Activated CD4-positive, alpha-beta T cell treated with anti-CD3 and anti-CD28 coated beads for 36 hours (primary cell): Measurements from ENCODE around the gene MACROD2. TPM values are rescaled to one million over a fixed set of nuclear protein-coding genes. Genes with fewer than 3 reads are reported as not detected.

Experiments
- ATAC-seq: fragments of 200-7000 bp; cut with Tn5 transposase; one replicate; pipeline ENCODE4 v1.10.0; 2021; ENCODE audit warnings: mild to moderate bottlenecking, moderate library complexity
- CTCF ChIA-PET: fragments of 350-600 bp; sonication (Branson Sonifier 250); formaldehyde crosslinking; loops from one replicate; lab custom pipeline; 2021; ENCODE audit warnings: antibody characterized with exemption; lab: Charles Lee
- POLR2A ChIA-PET: fragments of 350-600 bp; sonication (Branson Sonifier 250); formaldehyde crosslinking; loops from one replicate; lab custom pipeline; 2021; ENCODE audit warnings: antibody characterized with exemption, inconsistent platforms; lab: Charles Lee
- DNase-seq: peaks from one replicate; pipeline ENCODE4 v3.0.0-alpha.2; 2020
- H3K27ac Mint-ChIP-seq: one replicate; pipeline ENCODE4 v1.8.0; 2021; ENCODE audit warnings: mixed read lengths
- H3K27me3 Mint-ChIP-seq: one replicate; pipeline ENCODE4 v1.8.0; 2021; ENCODE audit warnings: mixed read lengths
- H3K36me3 Mint-ChIP-seq: one replicate; pipeline ENCODE4 v1.8.0; 2021; ENCODE audit warnings: low read depth, mixed read lengths
- H3K4me1 Mint-ChIP-seq: one replicate; pipeline ENCODE4 v1.8.0; 2021; ENCODE audit warnings: mixed read lengths
- H3K4me3 Mint-ChIP-seq: one replicate; pipeline ENCODE4 v1.8.0; 2021; ENCODE audit warnings: mild to moderate bottlenecking, moderate library complexity, mixed read lengths
- H3K9me3 Mint-ChIP-seq: one replicate; pipeline ENCODE4 v1.8.0; 2021; ENCODE audit warnings: low read depth, mixed read lengths
- intact Hi-C, 2 experiments: fragments of 100-400 bp; cut with DNase I in 1 of 2; cut with micrococcal nuclease in 1 of 2; formaldehyde crosslinking; loops; one replicate each; pipeline versions ENCODE4 v1.14.2 to v1.15.1; 2022 to 2024; cut with DNase I, micrococcal nuclease
- total RNA-seq, 2 experiments: library from RNA; stranded (reverse); gene quantifications; one replicate each; pipeline ENCODE4 v1.2.3, GENCODE V29; 2021

MACROD2 gene
- total RNA-seq, 2 experiments from 2014 or later: not detected

- no peak overlapping the region for H3K4me3 Mint-ChIP-seq
- no peaks in the 10 kb centered on the region for H3K36me3 Mint-ChIP-seq
- CTCF ChIA-PET: no interaction called here
- POLR2A ChIA-PET: no interaction called here
- H3K27ac Mint-ChIP-seq: no peak overlapping the region
- no peaks in the 10 kb centered on the region for H3K27me3 Mint-ChIP-seq
- H3K9me3 Mint-ChIP-seq: peaks cover 12% of the 10 kb centered on the region
- no peak for DNase-seq
- H3K4me1 Mint-ChIP-seq: no peaks in the 10 kb centered on the region
- intact Hi-C loops: no loop called here
- no peak for ATAC-seq
These were observed 647.8 kb downstream of the MACROD2 start for GRCh38 chr20:14643146-14643545.

GRCh38 chr20:14643556-14643955, 648.2 kb downstream of the MACROD2 start:
- Mint-ChIP-seq H3K36me3 (no peaks in the 10 kb centered on the region), H3K9me3 (peaks cover 12% of the 10 kb centered on the region), H3K4me3 (no peak overlapping the region), H3K27me3 (no peaks in the 10 kb centered on the region), H3K4me1 (no peaks in the 10 kb centered on the region), H3K27ac (no peak overlapping the region)
- DNase-seq (no peak), ATAC-seq (no peak)
- intact Hi-C loops: no loop called here
- ChIA-PET POLR2A (no interaction called here), CTCF (no interaction called here)

GRCh38 chr20:14644306-14645097, 649.2 kb downstream of the MACROD2 start:
- no peak overlapping the region for H3K4me3 Mint-ChIP-seq
- intact Hi-C loops: no loop called here

GRCh38 chr20:14647016-14647415, 651.7 kb downstream of the MACROD2 start:
- H3K27me3 Mint-ChIP-seq: no peaks in the 10 kb centered on the region
- peaks cover 8% of the 10 kb centered on the region for H3K9me3 Mint-ChIP-seq
- H3K4me1 Mint-ChIP-seq: no peaks in the 10 kb centered on the region
- POLR2A ChIA-PET: interaction anchor here (0.8 kb wide), 1 partner anchor 25 kb away, joined by 3 read pairs; no protein-coding TSS in a partner anchor
- H3K4me3 Mint-ChIP-seq: no peak overlapping the region
- intact Hi-C loops: no loop called here
- DNase-seq (no peak), ATAC-seq (no peak)
- no peaks in the 10 kb centered on the region for H3K36me3 Mint-ChIP-seq
- H3K27ac Mint-ChIP-seq: no peak overlapping the region
- CTCF ChIA-PET: no interaction called here

More at GRCh38 chr20:14644306-14645097, 649.2 kb downstream of the MACROD2 start:
- ATAC-seq: no peak
- no peak for DNase-seq
- Mint-ChIP-seq H3K4me1 (no peaks in the 10 kb centered on the region), H3K36me3 (no peaks in the 10 kb centered on the region), H3K27me3 (no peaks in the 10 kb centered on the region), H3K27ac (no peak overlapping the region), H3K9me3 (peaks cover 12% of the 10 kb centered on the region)
- ChIA-PET POLR2A (interaction anchor here (0.7 kb wide), 1 partner anchor 18 kb away, joined by 3 read pairs; no protein-coding TSS in a partner anchor), CTCF (no interaction called here)

- no peaks in the 10 kb centered on the region for H3K36me3 Mint-ChIP-seq
- DNase-seq (no peak), ATAC-seq (no peak)
- no peaks in the 10 kb centered on the region for H3K4me1 Mint-ChIP-seq
- no peak overlapping the region for H3K4me3 Mint-ChIP-seq
- intact Hi-C loops: no loop called here
- H3K9me3 Mint-ChIP-seq: peaks cover 7% of the 10 kb centered on the region
- no peaks in the 10 kb centered on the region for H3K27me3 Mint-ChIP-seq
- H3K27ac Mint-ChIP-seq: no peak overlapping the region
- POLR2A ChIA-PET: no interaction called here
- CTCF ChIA-PET: interaction anchor here (1.1 kb wide), 1 partner anchor 120 kb away, joined by 3 read pairs; no protein-coding TSS in a partner anchor
These were observed 654.3 kb downstream of the MACROD2 start for GRCh38 chr20:14649662-14650061.

- Mint-ChIP-seq H3K27me3 (no peaks in the 10 kb centered on the region), H3K27ac (no peak overlapping the region), H3K4me3 (no peak overlapping the region), H3K4me1 (no peaks in the 10 kb centered on the region), H3K36me3 (no peaks in the 10 kb centered on the region), H3K9me3 (peaks cover 2% of the 10 kb centered on the region)
- POLR2A ChIA-PET: no interaction called here
- CTCF ChIA-PET: interaction anchor here (0.5 kb wide), 1 partner anchor 605 kb away, joined by 3 read pairs; no protein-coding TSS in a partner anchor
- DNase-seq: no peak
- no peak for ATAC-seq
- intact Hi-C loops: no loop called here
These were observed 662.1 kb downstream of the MACROD2 start for GRCh38 chr20:14657266-14658005.

- intact Hi-C loops: no loop called here
- CTCF ChIA-PET: no interaction called here
These were observed 668.8 kb downstream of the MACROD2 start for GRCh38 chr20:14664101-14664500.

GRCh38 chr20:14666696-14667095, 671.4 kb downstream of the MACROD2 start:
- intact Hi-C loops: no loop called here
- Mint-ChIP-seq H3K4me3 (no peak overlapping the region), H3K9me3 (peaks cover 3% of the 10 kb centered on the region), H3K4me1 (no peaks in the 10 kb centered on the region), H3K27ac (no peak overlapping the region), H3K27me3 (no peaks in the 10 kb centered on the region), H3K36me3 (no peaks in the 10 kb centered on the region)
- DNase-seq: no peak
- CTCF ChIA-PET: no interaction called here
- no peak for ATAC-seq
- POLR2A ChIA-PET: no interaction called here

More at GRCh38 chr20:14664101-14664500, 668.8 kb downstream of the MACROD2 start:
- no peak overlapping the region for H3K27ac Mint-ChIP-seq
- H3K4me3 Mint-ChIP-seq: no peak overlapping the region
- no peaks in the 10 kb centered on the region for H3K4me1 Mint-ChIP-seq
- H3K27me3 Mint-ChIP-seq: no peaks in the 10 kb centered on the region
- POLR2A ChIA-PET: no interaction called here
- H3K9me3 Mint-ChIP-seq: peaks cover 3% of the 10 kb centered on the region
- ATAC-seq: no peak
- H3K36me3 Mint-ChIP-seq: no peaks in the 10 kb centered on the region
- no peak for DNase-seq

GRCh38 chr20:14667226-14667625, 671.9 kb downstream of the MACROD2 start:
- ATAC-seq (no peak), DNase-seq (no peak)
- Mint-ChIP-seq H3K9me3 (peaks cover 3% of the 10 kb centered on the region), H3K27ac (no peak overlapping the region), H3K36me3 (no peaks in the 10 kb centered on the region), H3K4me3 (no peak overlapping the region), H3K27me3 (no peaks in the 10 kb centered on the region), H3K4me1 (no peaks in the 10 kb centered on the region)
- intact Hi-C loops: no loop called here
- POLR2A ChIA-PET: no interaction called here
- CTCF ChIA-PET: interaction anchor here (1.1 kb wide), 1 partner anchor 11 kb away, joined by 3 read pairs; no protein-coding TSS in a partner anchor

GRCh38 chr20:14672066-14672465, 676.8 kb downstream of the MACROD2 start:
- Mint-ChIP-seq H3K36me3 (no peaks in the 10 kb centered on the region), H3K27me3 (no peaks in the 10 kb centered on the region), H3K27ac (no peak overlapping the region), H3K4me3 (no peak overlapping the region), H3K4me1 (no peaks in the 10 kb centered on the region), H3K9me3 (peaks cover 11% of the 10 kb centered on the region)
- no peak for DNase-seq
- POLR2A ChIA-PET: no interaction called here
- no peak for ATAC-seq
- CTCF ChIA-PET: no interaction called here
- intact Hi-C loops: no loop called here

GRCh38 chr20:14673164-14673563, 677.8 kb downstream of the MACROD2 start:
- no peak overlapping the region for H3K4me3 Mint-ChIP-seq
- intact Hi-C loops: no loop called here
- ATAC-seq (no peak), DNase-seq (no peak)
- no peaks in the 10 kb centered on the region for H3K36me3 Mint-ChIP-seq
- ChIA-PET CTCF (no interaction called here), POLR2A (no interaction called here)
- H3K9me3 Mint-ChIP-seq: peaks cover 9% of the 10 kb centered on the region
- H3K27me3 Mint-ChIP-seq: no peaks in the 10 kb centered on the region
- no peak overlapping the region for H3K27ac Mint-ChIP-seq
- no peaks in the 10 kb centered on the region for H3K4me1 Mint-ChIP-seq
